ENCODE measurements around the gene ARHGAP15.

ARHGAP15 gene

DNA sequence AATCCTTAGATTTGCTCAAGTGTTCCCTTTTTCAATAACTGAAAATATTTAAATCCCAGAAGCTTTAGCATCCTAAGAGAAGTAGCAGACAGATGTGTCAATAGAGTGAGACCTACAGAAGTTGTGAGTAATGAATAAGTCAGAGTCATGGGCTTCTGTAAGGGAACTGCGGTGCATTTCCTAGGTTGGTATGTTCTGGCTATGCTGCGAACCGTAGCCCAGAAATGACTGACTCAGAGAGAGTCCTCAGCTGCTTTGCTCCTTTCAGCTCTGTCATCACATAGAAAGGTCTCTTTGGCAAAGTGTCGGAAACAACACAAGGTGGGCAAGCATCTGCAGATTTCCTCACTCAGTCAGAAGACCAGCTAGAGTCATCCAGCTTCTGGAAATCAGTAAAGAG is 297.1 kb downstream of the ARHGAP15 start:
- no peaks in the 10 kb centered on the region for H3K4me1 ChIP-seq (ENCODE audit: insufficient read depth, low read length, severe bottlenecking)
- no peak overlapping the region for H3K4me2 ChIP-seq (ENCODE audit: low read length)
- no peak overlapping the region for H2AFZ ChIP-seq (ENCODE audit: low read length)
- no peak overlapping the region for H3K4me3 ChIP-seq (ENCODE audit: low read depth, low read length, poor library complexity, severe bottlenecking)
- no peaks in the 10 kb centered on the region for H3K27me3 ChIP-seq (ENCODE audit: insufficient read depth, low read length)
- TF ChIP-seq, protein P1, sequence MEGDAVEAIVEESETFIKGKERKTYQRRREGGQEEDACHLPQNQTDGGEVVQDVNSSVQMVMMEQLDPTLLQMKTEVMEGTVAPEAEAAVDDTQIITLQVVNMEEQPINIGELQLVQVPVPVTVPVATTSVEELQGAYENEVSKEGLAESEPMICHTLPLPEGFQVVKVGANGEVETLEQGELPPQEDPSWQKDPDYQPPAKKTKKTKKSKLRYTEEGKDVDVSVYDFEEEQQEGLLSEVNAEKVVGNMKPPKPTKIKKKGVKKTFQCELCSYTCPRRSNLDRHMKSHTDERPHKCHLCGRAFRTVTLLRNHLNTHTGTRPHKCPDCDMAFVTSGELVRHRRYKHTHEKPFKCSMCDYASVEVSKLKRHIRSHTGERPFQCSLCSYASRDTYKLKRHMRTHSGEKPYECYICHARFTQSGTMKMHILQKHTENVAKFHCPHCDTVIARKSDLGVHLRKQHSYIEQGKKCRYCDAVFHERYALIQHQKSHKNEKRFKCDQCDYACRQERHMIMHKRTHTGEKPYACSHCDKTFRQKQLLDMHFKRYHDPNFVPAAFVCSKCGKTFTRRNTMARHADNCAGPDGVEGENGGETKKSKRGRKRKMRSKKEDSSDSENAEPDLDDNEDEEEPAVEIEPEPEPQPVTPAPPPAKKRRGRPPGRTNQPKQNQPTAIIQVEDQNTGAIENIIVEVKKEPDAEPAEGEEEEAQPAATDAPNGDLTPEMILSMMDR (IDR thresholded peaks at IDR 0.05; ENCODE audit: low read length) = no peak
- TF ChIP-seq EZH2 (IDR thresholded peaks at IDR 0.05; ENCODE audit: borderline replicate concordance, low read length) = no peak
- H3K27ac ChIP-seq (ENCODE audit: low read depth, low read length, poor library complexity, severe bottlenecking) = no peak overlapping the region
- no peaks in the 10 kb centered on the region for H3K9me3 ChIP-seq (ENCODE audit: low read length)
- H3K79me2 ChIP-seq (ENCODE audit: insufficient read depth, low read length) = no peaks in the 10 kb centered on the region
- no peaks in the 10 kb centered on the region; the same call in 1 of the 2 replicates for H3K36me3 ChIP-seq (ENCODE audit: insufficient read depth, low read length)
- no peaks in the 10 kb centered on the region for H4K20me1 ChIP-seq (ENCODE audit: insufficient read depth, low read length)
- no peaks in the 10 kb centered on the region for H3F3A ChIP-seq (ENCODE audit: insufficient read depth, low read length)
- no peak overlapping the region for H3K9ac ChIP-seq (ENCODE audit: low read length)
- no peaks in the 10 kb centered on the region for H3K9me2 ChIP-seq (ENCODE audit: low read depth, low read length)

DNA sequence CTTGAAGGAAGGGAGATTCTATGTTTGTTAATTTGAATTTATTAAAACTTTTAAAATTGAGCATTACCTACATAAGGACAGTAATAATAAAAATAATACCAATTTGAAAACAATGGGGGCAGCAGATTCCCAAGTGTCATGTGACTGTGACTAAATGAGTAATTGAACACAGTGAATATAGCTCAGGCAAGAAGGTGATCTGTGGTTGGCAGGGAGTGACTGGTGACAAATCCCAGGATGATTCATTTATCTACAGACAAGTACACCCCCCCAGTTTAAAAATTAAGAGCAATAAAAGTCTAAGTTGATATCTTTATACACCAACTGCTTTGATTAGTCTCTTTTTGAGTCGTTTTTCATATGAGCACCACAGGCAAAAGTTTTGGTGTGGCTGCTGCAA is 299.5 kb downstream of the ARHGAP15 start:
- Histone ChIP-seq H3K9ac (ENCODE audit: low read length) (no peak overlapping the region), H4K20me1 (ENCODE audit: insufficient read depth, low read length) (no peaks in the 10 kb centered on the region), H3K27ac (ENCODE audit: low read depth, low read length, poor library complexity, severe bottlenecking) (no peak overlapping the region), H3K9me2 (ENCODE audit: low read depth, low read length) (no peaks in the 10 kb centered on the region), H3K4me3 (ENCODE audit: low read depth, low read length, poor library complexity, severe bottlenecking) (no peak overlapping the region), H3K27me3 (ENCODE audit: insufficient read depth, low read length) (no peaks in the 10 kb centered on the region), H2AFZ (ENCODE audit: low read length) (no peak overlapping the region), H3K36me3 (ENCODE audit: insufficient read depth, low read length) (no peaks in the 10 kb centered on the region; the same call in 1 of the 2 replicates), H3K79me2 (ENCODE audit: insufficient read depth, low read length) (no peaks in the 10 kb centered on the region), H3K9me3 (ENCODE audit: low read length) (no peaks in the 10 kb centered on the region), H3K4me2 (ENCODE audit: low read length) (no peak overlapping the region), H3F3A (ENCODE audit: insufficient read depth, low read length) (no peaks in the 10 kb centered on the region), H3K4me1 (ENCODE audit: insufficient read depth, low read length, severe bottlenecking) (peaks cover under 1% of the 10 kb centered on the region)
- TF ChIP-seq, protein P1 (IDR thresholded peaks at IDR 0.05; ENCODE audit: low read length) = no peak
- no peak for TF ChIP-seq EZH2 (IDR thresholded peaks at IDR 0.05; ENCODE audit: borderline replicate concordance, low read length)

DNA sequence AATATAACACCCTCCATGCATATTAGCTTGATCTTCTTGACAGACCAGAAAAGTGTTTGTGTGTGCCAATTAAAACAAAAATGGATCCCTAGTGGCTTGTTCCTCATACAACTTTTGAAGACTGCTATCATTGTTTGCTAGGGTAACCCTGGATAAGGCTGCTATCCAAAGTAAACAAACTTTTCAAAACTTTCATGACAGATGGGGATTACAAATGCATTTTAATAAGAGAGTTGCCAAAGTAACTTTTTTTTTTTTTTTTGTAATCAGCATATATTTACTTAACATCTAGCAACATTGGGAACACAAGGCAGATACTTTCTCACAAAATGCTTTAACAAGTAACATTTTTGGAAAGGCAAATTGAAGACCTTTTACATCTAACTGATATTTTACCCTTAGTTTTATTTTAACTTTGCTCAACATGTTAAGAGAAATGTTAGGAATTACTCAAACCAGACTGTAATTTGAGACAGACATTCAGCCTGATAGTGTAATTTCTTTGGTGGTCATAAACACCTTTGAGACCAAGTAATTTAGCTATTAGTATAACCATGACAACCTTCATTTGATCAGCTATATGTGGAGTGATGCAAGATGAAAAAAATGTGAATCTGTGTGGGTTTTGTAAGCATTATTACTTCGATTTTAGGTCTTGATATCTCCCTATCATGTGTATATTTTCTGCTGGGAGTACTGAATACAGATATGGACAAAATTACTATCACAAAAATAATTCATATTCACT is 300.9 kb downstream of the ARHGAP15 start:
- H2AFZ ChIP-seq (ENCODE audit: low read length) = no peak overlapping the region

DNA sequence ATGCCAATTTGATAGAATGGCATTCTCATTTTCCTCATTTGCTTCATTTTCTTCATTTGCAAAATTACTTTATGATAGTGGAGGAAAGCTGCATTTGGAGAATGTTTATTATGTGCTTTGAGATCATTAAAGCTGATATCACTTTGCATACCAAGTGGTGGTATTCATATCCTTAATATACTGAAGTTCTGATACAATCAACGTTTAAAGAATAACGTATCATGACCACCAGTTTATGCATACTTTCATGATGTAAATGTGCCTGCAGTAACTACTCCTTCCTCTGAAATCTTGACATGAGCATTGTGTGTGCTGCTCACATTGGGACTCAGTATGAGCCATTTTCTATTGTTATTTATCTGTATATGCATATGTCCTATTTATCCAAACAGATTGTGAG is 302.1 kb downstream of the ARHGAP15 start:
- H3K9me3 ChIP-seq (ENCODE audit: low read length) = no peaks in the 10 kb centered on the region
- no peaks in the 10 kb centered on the region for H4K20me1 ChIP-seq (ENCODE audit: insufficient read depth, low read length)
- H2AFZ ChIP-seq (ENCODE audit: low read length) = no peak overlapping the region
- H3K9ac ChIP-seq (ENCODE audit: low read length) = no peak overlapping the region
- H3K36me3 ChIP-seq (ENCODE audit: insufficient read depth, low read length) = peaks cover 9% of the 10 kb centered on the region; the same call in 1 of the 2 replicates
- H3K79me2 ChIP-seq (ENCODE audit: insufficient read depth, low read length) = no peaks in the 10 kb centered on the region
- H3K27me3 ChIP-seq (ENCODE audit: insufficient read depth, low read length) = no peaks in the 10 kb centered on the region
- peaks cover 15% of the 10 kb centered on the region for H3K4me1 ChIP-seq (ENCODE audit: insufficient read depth, low read length, severe bottlenecking)
- H3K27ac ChIP-seq (ENCODE audit: low read depth, low read length, poor library complexity, severe bottlenecking) = no peak overlapping the region
- no peaks in the 10 kb centered on the region for H3F3A ChIP-seq (ENCODE audit: insufficient read depth, low read length)
- TF ChIP-seq, protein P1 (IDR thresholded peaks at IDR 0.05; ENCODE audit: low read length) = no peak
- no peak for TF ChIP-seq EZH2 (IDR thresholded peaks at IDR 0.05; ENCODE audit: borderline replicate concordance, low read length)
- no peak overlapping the region for H3K4me2 ChIP-seq (ENCODE audit: low read length)
- H3K4me3 ChIP-seq (ENCODE audit: low read depth, low read length, poor library complexity, severe bottlenecking) = no peak overlapping the region
- no peaks in the 10 kb centered on the region for H3K9me2 ChIP-seq (ENCODE audit: low read depth, low read length)

More for the DNA sequence above, 300.9 kb downstream of the ARHGAP15 start:
- no peak overlapping the region for H3K27ac ChIP-seq (ENCODE audit: low read depth, low read length, poor library complexity, severe bottlenecking)
- no peaks in the 10 kb centered on the region for H3K9me3 ChIP-seq (ENCODE audit: low read length)
- no peak overlapping the region for H3K4me3 ChIP-seq (ENCODE audit: low read depth, low read length, poor library complexity, severe bottlenecking)
- H3K36me3 ChIP-seq (ENCODE audit: insufficient read depth, low read length) = no peaks in the 10 kb centered on the region; the same call in 1 of the 2 replicates
- no peaks in the 10 kb centered on the region for H3K9me2 ChIP-seq (ENCODE audit: low read depth, low read length)
- no peak overlapping the region for H3K9ac ChIP-seq (ENCODE audit: low read length)
- no peak for TF ChIP-seq EZH2 (IDR thresholded peaks at IDR 0.05; ENCODE audit: borderline replicate concordance, low read length)
- no peaks in the 10 kb centered on the region for H4K20me1 ChIP-seq (ENCODE audit: insufficient read depth, low read length)
- peaks cover 14% of the 10 kb centered on the region for H3K4me1 ChIP-seq (ENCODE audit: insufficient read depth, low read length, severe bottlenecking)
- no peaks in the 10 kb centered on the region for H3K79me2 ChIP-seq (ENCODE audit: insufficient read depth, low read length)
- no peak overlapping the region for H3K4me2 ChIP-seq (ENCODE audit: low read length)
- no peaks in the 10 kb centered on the region for H3F3A ChIP-seq (ENCODE audit: insufficient read depth, low read length)
- H3K27me3 ChIP-seq (ENCODE audit: insufficient read depth, low read length) = no peaks in the 10 kb centered on the region
